Smooth muscle cell (in vitro differentiated cells): ENCODE results near the gene FAM181A. TPM values are rescaled to one million over a fixed set of nuclear protein-coding genes. Genes with fewer than 3 reads are reported as not detected.

Experiments
- DNase-seq: peaks from one replicate; lab custom pipeline; 2025; ENCODE audit not compliant: unreplicated experiment; lab: John Stamatoyannopoulos, UW
- H2AFZ ChIP-seq: fragments of 200-600 bp; sonication (generic); 2 replicates; pipeline ENCODE4 v1.6.0; 2016; ENCODE audit warnings: antibody characterized with exemption, low read depth, mild to moderate bottlenecking
- H3F3A ChIP-seq: fragments of 200-600 bp; sonication (generic); 2 replicates; pipeline ENCODE4 v1.6.0; 2017; ENCODE audit warnings: antibody characterized with exemption, low read depth
- H3K27ac ChIP-seq: fragments of 200-600 bp; sonication (generic); 2 replicates; pipeline ENCODE4 v1.5.1; 2016; ENCODE audit warnings: low read depth, mild to moderate bottlenecking
- H3K27me3 ChIP-seq: fragments of 200-600 bp; sonication (generic); 2 replicates; pipeline ENCODE4 v1.6.1; 2016; ENCODE audit warnings: low read depth, mild to moderate bottlenecking
- H3K36me3 ChIP-seq: fragments of 200-600 bp; sonication (generic); 2 replicates; pipeline ENCODE4 v1.5.1; 2016; ENCODE audit warnings: low read depth
- H3K4me1 ChIP-seq: fragments of 200-600 bp; sonication (generic); 2 replicates; pipeline ENCODE4 v1.5.1; 2016; ENCODE audit warnings: low read depth
- H3K4me2 ChIP-seq: fragments of 200-600 bp; sonication (generic); 2 replicates; pipeline ENCODE4 v1.6.0; 2016; ENCODE audit warnings: mild to moderate bottlenecking
- H3K4me3 ChIP-seq: fragments of 200-600 bp; sonication (generic); 2 replicates; pipeline ENCODE4 v1.5.1; 2016; ENCODE audit warnings: mild to moderate bottlenecking
- H3K79me2 ChIP-seq: fragments of 200-600 bp; sonication (generic); 2 replicates; pipeline ENCODE4 v1.6.0; 2016; ENCODE audit warnings: low read depth, mild to moderate bottlenecking
- H3K9ac ChIP-seq: fragments of 200-600 bp; sonication (generic); 2 replicates; pipeline ENCODE4 v1.6.0; 2016; ENCODE audit warnings: low read depth
- H3K9me3 ChIP-seq: fragments of 200-600 bp; sonication (generic); replicated peaks from 2 replicates; pipeline ENCODE4 v1.5.1; 2016; ENCODE audit warnings: low read depth
- H4K20me1 ChIP-seq: fragments of 200-600 bp; sonication (generic); 2 replicates; pipeline ENCODE4 v1.6.0; 2016; ENCODE audit warnings: low read depth
- CTCF ChIP-seq: fragments of 200-600 bp; sonication (generic); IDR thresholded peaks from 2 replicates; pipeline ENCODE4 v1.5.1; 2017; ENCODE audit warnings: borderline replicate concordance, mild to moderate bottlenecking, antibody characterized with exemption; ENCODE audit not compliant: insufficient read depth, poor library complexity, severe bottlenecking
- WGBS: methylation state at CpG from one replicate; pipeline ENCODE4 v1.1.7; 2016; ENCODE audit warnings: low lambda C conversion rate; 5-methylcytosine and 5-hydroxymethylcytosine counted together
- polyA plus RNA-seq: library from polyadenylated mRNA; unstranded; fragments of >200 nt; fragmentation: Nextera tagmentation; extraction: Ambion mirVana; gene quantifications from 2 replicates; pipeline ENCODE4 v1.2.1, GENCODE V29; 2016
- total RNA-seq: library from RNA; depleted of rRNA; stranded (reverse); fragments of >200 nt; gene quantifications from 2 replicates; pipeline ENCODE4 v1.2.3, GENCODE V29; 2014

FAM181A gene
- total and polyA plus RNA-seq, 2 experiments from 2014 or later, result not detected

DNA sequence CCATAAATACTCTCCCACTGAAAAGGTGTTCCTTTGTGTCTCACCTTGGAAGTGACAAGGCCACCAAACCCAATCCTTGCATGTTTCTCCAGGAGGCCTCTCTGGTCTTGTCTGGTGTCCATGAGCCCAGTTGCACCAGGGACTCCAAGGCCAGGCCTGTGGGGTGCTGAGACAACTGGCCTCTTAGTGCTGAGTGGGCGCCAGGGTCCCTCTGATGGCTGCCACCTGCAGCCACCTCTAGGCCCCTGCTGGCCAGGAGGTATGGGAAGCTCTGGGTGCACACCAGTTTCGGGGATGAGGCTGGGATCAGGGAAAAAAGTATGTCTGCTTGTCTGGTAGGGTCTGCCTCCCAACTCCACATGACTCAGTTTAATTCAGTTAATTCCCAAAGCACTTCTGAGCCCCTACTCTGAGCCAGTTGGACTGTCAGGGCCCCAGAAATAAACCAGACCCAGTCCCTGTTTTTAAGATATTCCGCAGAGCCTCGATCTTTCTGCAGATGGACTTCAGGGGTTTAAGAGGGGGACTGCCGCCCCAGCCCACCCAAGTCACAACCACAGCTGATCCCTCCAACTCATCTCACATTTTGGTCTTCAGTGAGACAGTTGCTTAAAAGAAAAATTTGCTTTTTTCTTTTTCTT is 15.0 kb upstream of the FAM181A start:
- Histone ChIP-seq H3K4me3 (no peak overlapping the region), H3K79me2 (no peaks in the 10 kb centered on the region), H3K4me2 (no peak overlapping the region), H2AFZ (no peak overlapping the region), H3K9me3 (no peaks in the 10 kb centered on the region), H3K4me1 (no peaks in the 10 kb centered on the region), H4K20me1 (no peaks in the 10 kb centered on the region), H3F3A (no peaks in the 10 kb centered on the region), H3K27me3 (no peaks in the 10 kb centered on the region), H3K9ac (no peak overlapping the region), H3K36me3 (no peaks in the 10 kb centered on the region), H3K27ac (no peak overlapping the region)
- no peak for DNase-seq
- 57% methylated on average over 5 of the region's 5 CpGs for WGBS
- TF ChIP-seq CTCF, result no peak

DNA sequence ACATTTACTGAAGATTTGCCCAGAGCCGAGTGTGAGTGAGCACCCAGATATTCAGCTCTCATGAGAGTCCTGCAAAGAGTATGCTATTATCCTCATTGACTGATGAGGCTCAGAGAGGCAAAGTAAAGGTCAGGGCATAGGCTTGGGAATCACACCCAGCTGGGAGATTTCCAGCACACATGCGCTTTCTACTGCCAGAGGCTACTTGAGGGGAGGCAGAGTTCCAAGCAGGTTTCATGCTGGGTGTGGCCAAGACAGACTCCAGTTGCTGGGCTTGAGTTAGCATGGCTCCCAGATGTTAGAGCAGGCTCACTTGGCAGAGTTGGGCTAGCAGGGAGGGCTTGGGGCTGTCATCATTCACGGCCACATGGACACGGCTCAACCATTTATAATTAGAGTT is 14.4 kb upstream of the FAM181A start:
- DNase-seq, result no peak
- no peak overlapping the region for H2AFZ ChIP-seq
- no peaks in the 10 kb centered on the region for H3K9me3 ChIP-seq
- no peaks in the 10 kb centered on the region for H3F3A ChIP-seq
- no peaks in the 10 kb centered on the region for H3K79me2 ChIP-seq
- 83% methylated on average over 4 of the region's 4 CpGs for WGBS
- no peak for TF ChIP-seq CTCF
- no peaks in the 10 kb centered on the region for H3K4me1 ChIP-seq
- H3K4me3 ChIP-seq, result no peak overlapping the region
- no peaks in the 10 kb centered on the region for H3K36me3 ChIP-seq
- no peak overlapping the region for H3K27ac ChIP-seq
- no peaks in the 10 kb centered on the region for H4K20me1 ChIP-seq
- H3K27me3 ChIP-seq, result no peaks in the 10 kb centered on the region
- H3K9ac ChIP-seq, result no peak overlapping the region
- no peak overlapping the region for H3K4me2 ChIP-seq

GRCh38 chr14:93914278-93914677 is 12.9 kb upstream of the FAM181A start:
- no peaks in the 10 kb centered on the region for H3K27me3 ChIP-seq
- no peaks in the 10 kb centered on the region for H3K36me3 ChIP-seq
- H3K9me3 ChIP-seq, result no peaks in the 10 kb centered on the region
- no peak overlapping the region for H3K9ac ChIP-seq
- H4K20me1 ChIP-seq, result no peaks in the 10 kb centered on the region
- TF ChIP-seq CTCF, result no peak
- H3K4me3 ChIP-seq, result no peak overlapping the region
- H3K4me2 ChIP-seq, result no peak overlapping the region
- WGBS, result 82% methylated on average over 4 of the region's 4 CpGs
- H2AFZ ChIP-seq, result no peak overlapping the region
- H3K79me2 ChIP-seq, result no peaks in the 10 kb centered on the region
- DNase-seq, result no peak
- no peak overlapping the region for H3K27ac ChIP-seq
- H3K4me1 ChIP-seq, result no peaks in the 10 kb centered on the region
- no peaks in the 10 kb centered on the region for H3F3A ChIP-seq

- TF ChIP-seq CTCF, result no peak
- no peak for DNase-seq
- H2AFZ ChIP-seq, result no peak overlapping the region
- H3F3A ChIP-seq, result no peaks in the 10 kb centered on the region
- 90% methylated on average over 14 of the region's 14 CpGs for WGBS
- H3K27me3 ChIP-seq, result no peaks in the 10 kb centered on the region
- no peaks in the 10 kb centered on the region for H3K79me2 ChIP-seq
- no peak overlapping the region for H3K4me3 ChIP-seq
- H3K4me1 ChIP-seq, result no peaks in the 10 kb centered on the region
- no peak overlapping the region for H3K4me2 ChIP-seq
- H3K9me3 ChIP-seq, result no peaks in the 10 kb centered on the region
- H3K27ac ChIP-seq, result no peak overlapping the region
- no peak overlapping the region for H3K9ac ChIP-seq
- H4K20me1 ChIP-seq, result no peaks in the 10 kb centered on the region
- H3K36me3 ChIP-seq, result no peaks in the 10 kb centered on the region
Measured at GRCh38 chr14:93915070-93915705, 12.0 kb upstream of the FAM181A start.
